ENCODE data around the gene MVB12B. TPM values are rescaled to one million over a fixed set of nuclear protein-coding genes. Genes with fewer than 3 reads are reported as not detected.
A peak's percentile ranks its signal among the peaks of the same experiment; 100 is the strongest.

The MVB12B gene
- total and polyA plus RNA-seq, 10 donors = 2.8 to 52.4 (median 34.8) TPM

DNA sequence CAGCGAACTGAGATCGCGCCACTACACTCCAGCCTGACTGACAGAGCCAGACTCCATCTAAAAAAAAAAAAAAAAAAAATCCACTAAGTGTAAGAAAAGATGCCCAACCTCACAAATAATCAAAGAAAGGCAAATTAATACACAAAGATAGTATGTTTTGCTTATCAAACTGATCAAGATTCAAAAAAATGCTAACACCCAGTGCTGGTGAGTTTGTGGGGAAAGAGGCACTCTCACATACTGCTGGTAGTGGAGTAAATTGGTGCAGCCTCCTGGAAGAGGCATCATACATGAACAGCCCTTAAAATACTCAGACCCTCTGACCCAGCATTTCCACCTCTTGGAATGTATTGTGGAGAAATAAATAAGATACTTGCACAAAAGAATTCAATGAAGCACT, 216.9 kb downstream of the MVB12B start:
- Histone ChIP-seq H3K27me3 (replicated peaks in 1 of 7) (no peaks in the 10 kb centered on the region), H3K9me3 (no peaks in the 10 kb centered on the region), H3K27ac (no peak overlapping the region), H3K4me1 (no peaks in the 10 kb centered on the region), H3K36me3 (no peaks in the 10 kb centered on the region), H3K4me3 (no peak overlapping the region)
- 90 to 99% (median 96%) methylated on average over 3 of the region's 3 CpGs for WGBS, 5 donors
- TF ChIP-seq POLR2AphosphoS5 (IDR thresholded peaks at IDR 0.05) (no peak), POLR2A (IDR thresholded peaks at IDR 0.05) (no peak)
- TF ChIP-seq, protein P1, sequence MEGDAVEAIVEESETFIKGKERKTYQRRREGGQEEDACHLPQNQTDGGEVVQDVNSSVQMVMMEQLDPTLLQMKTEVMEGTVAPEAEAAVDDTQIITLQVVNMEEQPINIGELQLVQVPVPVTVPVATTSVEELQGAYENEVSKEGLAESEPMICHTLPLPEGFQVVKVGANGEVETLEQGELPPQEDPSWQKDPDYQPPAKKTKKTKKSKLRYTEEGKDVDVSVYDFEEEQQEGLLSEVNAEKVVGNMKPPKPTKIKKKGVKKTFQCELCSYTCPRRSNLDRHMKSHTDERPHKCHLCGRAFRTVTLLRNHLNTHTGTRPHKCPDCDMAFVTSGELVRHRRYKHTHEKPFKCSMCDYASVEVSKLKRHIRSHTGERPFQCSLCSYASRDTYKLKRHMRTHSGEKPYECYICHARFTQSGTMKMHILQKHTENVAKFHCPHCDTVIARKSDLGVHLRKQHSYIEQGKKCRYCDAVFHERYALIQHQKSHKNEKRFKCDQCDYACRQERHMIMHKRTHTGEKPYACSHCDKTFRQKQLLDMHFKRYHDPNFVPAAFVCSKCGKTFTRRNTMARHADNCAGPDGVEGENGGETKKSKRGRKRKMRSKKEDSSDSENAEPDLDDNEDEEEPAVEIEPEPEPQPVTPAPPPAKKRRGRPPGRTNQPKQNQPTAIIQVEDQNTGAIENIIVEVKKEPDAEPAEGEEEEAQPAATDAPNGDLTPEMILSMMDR (IDR thresholded peaks at IDR 0.05 in 8 of 11, conservative IDR thresholded peaks at IDR 0.05 in 3 of 11) = no peak
- intact Hi-C loops (cut with DNase I; ENCODE audit: low total_unique reads) = no loop called here
- no peak for DNase-seq

DNA sequence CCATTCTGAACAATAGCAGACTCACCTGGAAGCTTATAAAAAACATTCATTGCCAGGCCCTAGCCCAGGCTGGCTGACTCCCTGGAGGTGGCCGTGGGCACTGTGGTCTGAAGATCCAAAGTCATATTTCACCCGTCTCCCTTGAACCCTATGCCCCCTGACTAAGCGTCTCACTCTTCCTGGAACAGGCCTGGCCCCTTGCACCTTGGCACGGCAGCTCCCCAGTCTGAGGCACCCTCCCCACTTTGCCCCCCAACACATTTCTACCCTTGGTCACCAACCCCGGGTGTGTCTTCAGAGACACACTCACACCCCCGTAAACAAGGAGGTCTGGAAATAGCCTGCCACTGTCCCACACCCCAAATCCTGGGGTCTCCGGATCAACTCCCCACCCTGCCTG, 218.5 kb downstream of the MVB12B start:
- peak; percentile 49 for DNase-seq
- intact Hi-C loops (cut with DNase I; ENCODE audit: low total_unique reads) = no loop called here
- 73 to 86% (median 79%) methylated on average over 7 of the region's 7 CpGs for WGBS, 5 donors
- H3K4me1 ChIP-seq = no peaks in the 10 kb centered on the region
- no peaks in the 10 kb centered on the region for H3K36me3 ChIP-seq
- H3K9me3 ChIP-seq = no peaks in the 10 kb centered on the region
- no peaks in the 10 kb centered on the region for H3K27me3 ChIP-seq (replicated peaks in 1 of 7)
- H3K4me3 ChIP-seq = no peak overlapping the region
- TF ChIP-seq, protein P1 (IDR thresholded peaks at IDR 0.05 in 8 of 11, conservative IDR thresholded peaks at IDR 0.05 in 3 of 11) = no peak
- TF ChIP-seq POLR2AphosphoS5 (IDR thresholded peaks at IDR 0.05) (no peak), POLR2A (IDR thresholded peaks at IDR 0.05) (no peak)
- no peak overlapping the region for H3K27ac ChIP-seq

DNA sequence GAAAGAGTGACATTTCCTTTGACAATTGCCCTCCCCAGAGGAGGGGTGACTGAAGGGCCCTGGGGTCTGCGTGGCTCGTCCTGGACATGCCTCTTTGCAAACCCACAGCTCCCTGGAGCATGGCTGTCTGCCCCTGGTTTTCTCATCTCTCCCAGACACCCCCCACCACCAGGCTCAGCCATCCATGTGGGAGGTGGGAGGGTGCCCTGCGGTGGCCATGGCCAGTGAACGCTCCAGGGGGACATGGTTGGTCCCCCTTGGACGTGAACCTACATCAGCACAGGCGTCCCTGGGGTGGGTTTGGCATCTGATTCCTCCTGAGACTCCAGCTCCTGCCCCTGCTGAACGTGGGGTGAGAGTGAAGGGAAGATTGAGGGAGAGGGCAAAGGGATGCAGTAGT, 219.4 kb downstream of the MVB12B start:
- no peak overlapping the region for H3K4me3 ChIP-seq
- WGBS, 5 donors = 57 to 90% (median 77%) methylated on average over 5 to 7 of the region's 7 CpGs
- TF ChIP-seq POLR2AphosphoS5 (IDR thresholded peaks at IDR 0.05) (no peak), POLR2A (IDR thresholded peaks at IDR 0.05) (no peak)
- TF ChIP-seq, protein P1 (IDR thresholded peaks at IDR 0.05 in 8 of 11, conservative IDR thresholded peaks at IDR 0.05 in 3 of 11) = no peak

DNA sequence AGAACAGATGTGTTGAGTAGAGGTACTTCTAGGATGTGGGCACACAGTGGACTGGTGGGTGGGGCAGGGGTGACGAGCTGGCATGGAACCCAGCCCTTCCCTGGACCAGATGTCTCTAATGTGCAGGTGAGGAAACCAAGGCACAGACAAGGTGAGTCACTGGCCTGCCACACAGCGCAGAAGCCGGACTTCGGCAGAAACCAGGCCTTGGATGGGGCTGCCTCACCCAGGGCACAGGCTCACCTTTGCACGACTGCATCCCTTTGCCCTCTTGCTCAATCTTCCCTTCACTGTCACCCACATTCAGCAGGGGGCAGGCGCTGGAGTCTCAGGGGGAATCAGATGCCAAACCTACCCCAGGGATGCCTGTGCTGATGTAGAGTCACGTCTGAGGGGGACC, 221.7 kb downstream of the MVB12B start:
- Histone ChIP-seq H3K4me3 (no peak overlapping the region), H3K27me3 (replicated peaks in 1 of 7) (peaks cover 0 to 7% (median 0%) of the 10 kb centered on the region in 7 donors), H3K9me3 (no peaks in the 10 kb centered on the region), H3K27ac (no peak overlapping the region), H3K4me1 (no peaks in the 10 kb centered on the region), H3K36me3 (no peaks in the 10 kb centered on the region)
- WGBS, 5 donors = 66 to 84% (median 70%) methylated on average over 5 to 7 of the region's 7 CpGs
- TF ChIP-seq POLR2AphosphoS5 (IDR thresholded peaks at IDR 0.05) (no peak), POLR2A (IDR thresholded peaks at IDR 0.05) (no peak)
- TF ChIP-seq, protein P1 (IDR thresholded peaks at IDR 0.05 in 8 of 11, conservative IDR thresholded peaks at IDR 0.05 in 3 of 11) = no peak
- DNase-seq = peak; percentile 41
- intact Hi-C loops (cut with DNase I; ENCODE audit: low total_unique reads) = no loop called here

More for the DNA sequence above, 219.4 kb downstream of the MVB12B start:
- H3K27me3 ChIP-seq (replicated peaks in 1 of 7) = no peaks in the 10 kb centered on the region
- H3K9me3 ChIP-seq = no peaks in the 10 kb centered on the region
- H3K4me1 ChIP-seq = no peaks in the 10 kb centered on the region
- DNase-seq = peak; percentile 51
- H3K36me3 ChIP-seq = no peaks in the 10 kb centered on the region
- intact Hi-C loops (cut with DNase I; ENCODE audit: low total_unique reads) = no loop called here
- no peak overlapping the region for H3K27ac ChIP-seq
